HG02798 (cell line): ENCODE data around the gene MYOG.

Experiments
- ATAC-seq: cut with Tn5 transposase; IDR thresholded peaks from one replicate; pipeline ENCODE4 v1.9.1; 2021; ENCODE audit warnings: mild to moderate bottlenecking; ENCODE audit not compliant: unreplicated experiment, poor library complexity

The MYOG gene

GRCh38 chr1:203049077-203049476 lies 36.7 kb downstream of the MYOG start:
- ATAC-seq = no peak

DNA sequence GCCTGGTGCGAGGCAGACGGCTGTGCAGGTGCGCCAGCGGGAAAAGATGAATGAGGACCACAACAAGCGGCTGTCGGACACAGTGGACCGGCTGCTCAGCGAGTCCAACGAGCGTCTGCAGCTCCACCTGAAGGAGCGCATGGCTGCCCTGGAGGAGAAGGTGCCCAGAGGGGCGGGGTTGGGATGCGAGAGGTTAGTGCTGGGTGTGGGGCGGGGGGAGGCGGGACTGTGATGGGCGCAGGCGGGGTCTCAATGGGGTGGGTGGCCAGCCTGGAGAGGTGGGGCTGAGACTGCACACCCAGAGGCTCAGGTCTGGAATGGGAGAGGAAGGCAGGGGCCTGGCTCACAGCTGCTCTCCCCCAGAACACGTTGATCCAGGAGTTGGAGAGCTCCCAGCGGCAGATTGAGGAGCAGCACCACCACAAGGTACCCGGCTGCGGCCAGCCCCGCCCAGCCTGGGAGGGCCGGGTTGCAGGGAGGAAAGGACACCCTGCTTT lies 37.2 kb downstream of the MYOG start:
- ATAC-seq = no peak

- no peak for ATAC-seq
Observed at GRCh38 chr1:203048086-203048485, 37.7 kb downstream of the MYOG start.

GRCh38 chr1:203046984-203047630 lies 38.7 kb downstream of the MYOG start:
- ATAC-seq = no peak

GRCh38 chr1:203045821-203046594 lies 39.8 kb downstream of the MYOG start:
- no peak for ATAC-seq

GRCh38 chr1:203045336-203045735 lies 40.5 kb downstream of the MYOG start:
- no peak for ATAC-seq

DNA sequence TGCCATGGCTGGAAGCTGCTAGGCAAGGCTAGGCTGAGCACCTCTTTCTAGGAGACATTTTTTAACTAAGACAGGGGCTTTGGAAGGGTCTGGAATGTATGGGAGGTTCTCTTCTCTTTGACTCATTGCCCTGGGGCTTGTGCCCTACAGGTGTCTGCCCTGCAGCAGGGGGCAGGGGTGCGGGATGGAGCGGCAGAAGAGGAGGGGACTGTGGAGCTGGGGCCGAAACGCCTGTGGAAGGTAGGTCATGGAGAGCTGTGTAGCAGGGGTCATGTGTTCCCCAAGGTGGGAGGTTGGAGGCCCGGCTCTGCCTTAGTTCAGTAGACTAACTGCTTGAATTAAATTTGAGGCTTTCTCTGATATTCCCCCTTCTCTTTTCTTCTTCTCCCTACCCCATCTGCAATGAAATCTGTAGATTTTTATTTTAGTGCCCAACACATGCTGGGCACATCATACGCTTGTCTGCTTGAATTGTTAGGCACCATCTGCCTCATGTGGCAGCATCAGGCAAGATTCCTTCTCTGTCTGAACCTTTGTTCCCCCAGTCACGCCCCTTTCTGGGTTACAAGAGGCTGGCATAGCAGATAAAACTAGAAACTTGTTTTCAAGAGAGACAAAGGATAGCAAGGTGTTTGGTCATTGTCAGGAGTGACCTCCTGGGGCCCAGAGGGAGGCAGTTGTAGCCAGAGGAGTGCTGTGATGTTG lies 41.1 kb downstream of the MYOG start:
- no peak for ATAC-seq

- ATAC-seq = no peak
Observed at GRCh38 chr1:203043830-203044545, 41.8 kb downstream of the MYOG start.

DNA sequence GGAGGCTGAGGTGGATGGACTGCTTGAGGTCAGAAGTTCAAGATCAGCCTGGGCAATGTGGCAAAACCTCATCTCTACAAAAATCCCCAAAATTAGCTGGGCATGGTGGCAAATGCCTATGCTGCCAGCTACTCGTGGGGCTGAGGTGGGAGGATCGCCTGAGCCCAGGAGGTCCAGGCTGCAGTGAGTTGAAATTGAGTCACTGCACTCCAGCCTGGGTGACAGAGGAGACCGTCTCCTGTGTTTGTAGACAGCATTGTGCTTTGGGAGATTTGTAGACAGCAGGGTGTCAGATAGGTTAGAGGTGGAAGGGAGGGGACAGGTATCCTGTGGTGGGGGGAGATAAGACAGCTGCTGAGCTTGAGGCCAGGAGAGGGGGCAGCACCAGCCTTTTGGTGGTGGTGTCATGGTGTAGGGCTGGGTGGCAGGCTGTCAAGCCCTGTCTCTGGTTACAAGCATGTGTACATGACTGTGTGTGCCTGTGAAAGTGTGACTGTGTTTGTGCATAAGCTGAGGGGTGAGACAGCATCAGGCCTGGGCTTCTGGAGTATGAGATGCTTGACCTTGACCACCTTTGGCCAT lies 44.4 kb downstream of the MYOG start:
- no peak for ATAC-seq

GRCh38 chr1:203040513-203041275 lies 45.1 kb downstream of the MYOG start:
- ATAC-seq = no peak

- no peak for ATAC-seq
Observed at GRCh38 chr1:203039609-203040512, 46.0 kb downstream of the MYOG start.

GRCh38 chr1:203038891-203039608 lies 46.8 kb downstream of the MYOG start:
- no peak for ATAC-seq

DNA sequence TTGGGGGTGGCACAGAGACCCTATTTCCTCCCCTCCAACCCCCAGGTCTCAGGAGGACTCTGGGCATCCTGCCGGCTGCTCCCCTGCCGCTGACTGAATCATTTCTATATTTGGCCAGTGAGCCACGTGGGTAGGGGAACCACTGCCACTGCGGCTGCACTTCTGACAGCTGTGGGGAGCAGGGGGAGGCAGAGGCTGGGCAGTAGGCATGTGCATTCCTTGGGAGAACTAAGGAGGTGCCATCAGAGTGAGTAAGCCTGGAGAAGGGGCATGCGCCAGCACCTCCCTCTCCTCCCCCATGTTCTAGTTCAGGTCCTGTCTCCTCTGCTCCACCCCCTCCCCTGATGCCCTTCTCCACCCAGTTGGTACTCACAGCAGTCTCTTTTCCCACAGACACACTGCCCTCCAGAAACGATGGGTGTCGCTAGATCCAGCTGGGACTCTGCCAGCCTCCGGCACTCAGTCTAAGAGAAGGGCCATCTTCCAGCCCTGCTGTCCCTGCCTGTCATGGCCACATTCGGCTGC lies 47.5 kb downstream of the MYOG start:
- peak; percentile 43 for ATAC-seq

- ATAC-seq = no peak
Observed at GRCh38 chr1:203037509-203038190, 48.2 kb downstream of the MYOG start.

GRCh38 chr1:203036537-203036936 lies 49.3 kb downstream of the MYOG start:
- ATAC-seq = no peak

DNA sequence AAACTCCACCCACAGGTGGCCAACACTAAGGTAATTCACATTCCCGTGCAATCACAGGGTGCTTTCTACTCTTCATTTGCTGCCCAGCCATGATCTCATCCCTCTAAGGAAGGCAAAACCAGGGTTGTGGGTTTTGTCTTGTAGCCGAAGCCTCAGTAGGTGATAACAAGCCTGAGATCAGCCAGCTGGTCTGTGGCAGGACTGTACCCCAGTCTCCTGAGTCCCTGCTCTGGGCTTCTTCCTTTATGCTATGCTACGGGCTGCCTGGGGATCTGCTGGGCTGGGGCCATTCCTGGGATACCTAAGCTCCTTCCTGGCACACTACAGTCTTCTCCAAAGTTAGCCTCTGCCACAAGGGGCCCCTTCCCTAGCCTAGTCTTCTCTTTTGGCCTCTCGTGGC lies 49.7 kb downstream of the MYOG start:
- no peak for ATAC-seq
